Nephron progenitor cell (in vitro differentiated cells): ENCODE data around the gene AMER2.

Source experiments
- DNase-seq: peaks from one replicate; pipeline ENCODE4 v3.0.0; 2021
- H3K27ac Mint-ChIP-seq: 2 replicates; pipeline ENCODE4 v1.8.0; 2021; ENCODE audit warnings: mild to moderate bottlenecking, moderate library complexity, mixed read lengths
- H3K27me3 Mint-ChIP-seq: 2 replicates; pipeline ENCODE4 v1.8.0; 2021; ENCODE audit warnings: mild to moderate bottlenecking, low read depth, mixed read lengths; ENCODE audit not compliant: poor library complexity
- H3K36me3 Mint-ChIP-seq: 2 replicates; pipeline ENCODE4 v1.8.0; 2021; ENCODE audit warnings: low read depth, mixed read lengths
- H3K4me1 Mint-ChIP-seq: 2 replicates; pipeline ENCODE4 v1.8.0; 2021; ENCODE audit warnings: mixed read lengths
- H3K4me3 Mint-ChIP-seq: 2 replicates; pipeline ENCODE4 v1.8.0; 2021; ENCODE audit warnings: mild to moderate bottlenecking, moderate library complexity, mixed read lengths
- H3K9me3 Mint-ChIP-seq: 2 replicates; pipeline ENCODE4 v1.8.0; 2021; ENCODE audit warnings: mild to moderate bottlenecking, moderate library complexity, mixed read lengths
- TF ChIP-seq, protein P1 (sequence below): fragments of 200-600 bp; sonication (generic); IDR thresholded peaks from 2 replicates; pipeline ENCODE4 v1.5.0; 2021; ENCODE audit warnings: antibody characterized with exemption

Gene AMER2

DNA sequence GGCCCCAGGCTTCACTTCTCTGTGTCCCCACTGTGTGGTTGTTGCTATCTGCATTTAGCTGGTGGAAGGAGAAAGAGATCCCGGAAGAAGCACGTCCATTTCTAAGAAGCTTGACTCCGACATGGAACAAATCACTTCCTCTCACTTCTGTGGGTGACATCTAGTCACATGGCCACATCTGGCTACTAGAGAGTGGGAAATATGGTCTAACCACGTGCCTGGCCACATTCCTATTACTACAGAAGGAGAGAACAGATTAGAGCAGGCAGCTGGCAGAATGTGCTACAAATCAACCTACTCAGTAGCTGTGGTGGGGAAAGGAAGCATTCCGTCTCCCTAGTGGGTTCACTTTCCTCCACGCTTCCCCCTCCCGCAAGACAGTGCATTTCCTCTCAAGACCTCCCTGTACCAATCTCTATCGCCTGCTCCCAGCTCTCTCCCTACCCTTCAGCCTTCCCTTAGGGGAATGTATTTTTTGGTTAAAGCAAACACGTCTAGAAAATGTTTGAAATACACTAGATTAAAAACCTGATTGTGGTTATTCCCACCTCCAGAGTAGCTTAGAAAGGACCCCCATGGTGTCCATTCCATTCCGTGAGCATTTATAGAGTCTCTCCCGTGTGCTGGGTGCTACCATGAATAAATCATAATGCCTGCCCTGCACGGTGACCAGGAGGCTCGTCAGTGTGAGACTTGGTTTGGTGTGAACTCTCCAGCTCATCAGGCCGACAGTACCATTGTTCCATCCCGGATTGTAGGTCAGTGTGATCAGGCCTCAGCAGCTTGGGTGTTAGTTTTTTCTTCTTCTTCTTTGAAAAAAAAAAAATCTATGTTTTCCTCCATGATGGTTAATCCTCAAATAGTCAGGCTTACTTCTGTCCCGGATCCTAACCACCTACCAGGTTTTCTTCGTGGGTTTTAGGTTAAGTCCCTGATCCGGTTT, 8.0 kb upstream of the AMER2 start:
- Mint-ChIP-seq H3K4me3 (no peak overlapping the region), H3K36me3 (no peaks in the 10 kb centered on the region), H3K27ac (no peak overlapping the region), H3K4me1 (peaks cover 25% of the 10 kb centered on the region), H3K27me3 (peaks cover 42% of the 10 kb centered on the region), H3K9me3 (peaks cover 24% of the 10 kb centered on the region)
- TF ChIP-seq, protein P1, sequence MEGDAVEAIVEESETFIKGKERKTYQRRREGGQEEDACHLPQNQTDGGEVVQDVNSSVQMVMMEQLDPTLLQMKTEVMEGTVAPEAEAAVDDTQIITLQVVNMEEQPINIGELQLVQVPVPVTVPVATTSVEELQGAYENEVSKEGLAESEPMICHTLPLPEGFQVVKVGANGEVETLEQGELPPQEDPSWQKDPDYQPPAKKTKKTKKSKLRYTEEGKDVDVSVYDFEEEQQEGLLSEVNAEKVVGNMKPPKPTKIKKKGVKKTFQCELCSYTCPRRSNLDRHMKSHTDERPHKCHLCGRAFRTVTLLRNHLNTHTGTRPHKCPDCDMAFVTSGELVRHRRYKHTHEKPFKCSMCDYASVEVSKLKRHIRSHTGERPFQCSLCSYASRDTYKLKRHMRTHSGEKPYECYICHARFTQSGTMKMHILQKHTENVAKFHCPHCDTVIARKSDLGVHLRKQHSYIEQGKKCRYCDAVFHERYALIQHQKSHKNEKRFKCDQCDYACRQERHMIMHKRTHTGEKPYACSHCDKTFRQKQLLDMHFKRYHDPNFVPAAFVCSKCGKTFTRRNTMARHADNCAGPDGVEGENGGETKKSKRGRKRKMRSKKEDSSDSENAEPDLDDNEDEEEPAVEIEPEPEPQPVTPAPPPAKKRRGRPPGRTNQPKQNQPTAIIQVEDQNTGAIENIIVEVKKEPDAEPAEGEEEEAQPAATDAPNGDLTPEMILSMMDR: no peak
- no peak for DNase-seq

- TF ChIP-seq, protein P1: no peak
- no peak for DNase-seq
- Mint-ChIP-seq H3K27ac (no peak overlapping the region), H3K4me1 (peaks cover 25% of the 10 kb centered on the region), H3K9me3 (peaks cover 24% of the 10 kb centered on the region), H3K27me3 (peaks cover 44% of the 10 kb centered on the region), H3K4me3 (no peak overlapping the region), H3K36me3 (no peaks in the 10 kb centered on the region)
Observed at GRCh38 chr13:25179011-25179410, 6.9 kb upstream of the AMER2 start.

DNA sequence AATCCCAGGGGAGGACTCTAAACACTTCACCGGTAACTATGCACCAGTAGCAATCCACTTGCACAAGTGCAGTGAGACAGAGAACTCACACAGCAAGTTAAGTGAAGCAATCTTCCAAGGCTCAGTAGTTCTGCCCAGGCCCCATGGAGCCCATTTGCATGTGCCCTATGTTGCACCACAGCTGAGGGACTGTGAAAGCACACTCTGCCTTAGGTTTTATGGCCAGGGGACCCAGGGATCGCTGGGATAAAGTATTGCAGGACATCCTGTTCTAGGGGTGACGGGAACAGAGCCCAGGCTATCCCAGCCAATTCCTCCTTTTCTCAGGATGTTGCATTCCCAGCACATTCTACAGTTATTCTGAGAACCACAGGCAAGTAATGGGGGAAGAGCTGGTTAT, 6.0 kb upstream of the AMER2 start:
- Mint-ChIP-seq H3K4me3 (no peak overlapping the region), H3K4me1 (peaks cover 31% of the 10 kb centered on the region), H3K9me3 (peaks cover 24% of the 10 kb centered on the region), H3K27ac (no peak overlapping the region), H3K27me3 (peaks cover 51% of the 10 kb centered on the region), H3K36me3 (no peaks in the 10 kb centered on the region)
- TF ChIP-seq, protein P1: no peak
- no peak for DNase-seq

GRCh38 chr13:25177636-25178035, 5.5 kb upstream of the AMER2 start:
- no peak overlapping the region for H3K27ac Mint-ChIP-seq
- no peak for DNase-seq
- peaks cover 55% of the 10 kb centered on the region for H3K27me3 Mint-ChIP-seq
- no peaks in the 10 kb centered on the region for H3K36me3 Mint-ChIP-seq
- H3K4me3 Mint-ChIP-seq: no peak overlapping the region
- H3K9me3 Mint-ChIP-seq: peaks cover 24% of the 10 kb centered on the region
- H3K4me1 Mint-ChIP-seq: peaks cover 34% of the 10 kb centered on the region
- TF ChIP-seq, protein P1: no peak

GRCh38 chr13:25177012-25177411, 4.9 kb upstream of the AMER2 start:
- Mint-ChIP-seq H3K27ac (no peak overlapping the region), H3K9me3 (peaks cover 24% of the 10 kb centered on the region), H3K36me3 (no peaks in the 10 kb centered on the region), H3K4me3 (no peak overlapping the region), H3K27me3 (peaks cover 61% of the 10 kb centered on the region), H3K4me1 (peaks cover 38% of the 10 kb centered on the region)
- no peak for DNase-seq
- TF ChIP-seq, protein P1: no peak

- Mint-ChIP-seq H3K4me3 (no peak overlapping the region), H3K4me1 (peaks cover 31% of the 10 kb centered on the region), H3K27me3 (peaks cover 74% of the 10 kb centered on the region), H3K27ac (no peak overlapping the region), H3K9me3 (peaks cover 24% of the 10 kb centered on the region), H3K36me3 (no peaks in the 10 kb centered on the region)
- TF ChIP-seq, protein P1: no peak
- DNase-seq: no peak
Observed at GRCh38 chr13:25175431-25175830, 3.3 kb upstream of the AMER2 start.
